Measurements from ENCODE around the gene CCKAR.
"Not testable (repeated sequence)": the region's sequence is repeated elsewhere in the genome, so short reads cannot be mapped to it uniquely, and the experiment has no call there.

CCKAR gene

GRCh38 chr4:26490111-26490959 lies at the start of gene CCKAR:
TSS of gene CCKAR (minus strand) at chr4:26490484. CDS start at chr4:26490267, 217 bp downstream.
- no peak for DNase-seq (ENCODE audit: low read depth)

GRCh38 chr4:26533685-26534084 lies 43.4 kb upstream of the CCKAR start:
- DNase-seq (ENCODE audit: low read depth) = no peak

GRCh38 chr4:26531491-26532116 lies 41.3 kb upstream of the CCKAR start:
- no peak for DNase-seq (ENCODE audit: low read depth)

- DNase-seq (ENCODE audit: low read depth) = no peak
Measured at GRCh38 chr4:26530099-26530498, 39.8 kb upstream of the CCKAR start.

- no peak for DNase-seq (ENCODE audit: low read depth)
Measured at GRCh38 chr4:26529479-26529878, 39.2 kb upstream of the CCKAR start.

- DNase-seq (ENCODE audit: low read depth) = no peak
Measured at GRCh38 chr4:26525771-26526150, 35.5 kb upstream of the CCKAR start.

- no peak for DNase-seq (ENCODE audit: low read depth)
Measured at GRCh38 chr4:26525136-26525770, 35.0 kb upstream of the CCKAR start.

- DNase-seq (ENCODE audit: low read depth) = no peak
Measured at GRCh38 chr4:26524011-26524410, 33.7 kb upstream of the CCKAR start.

GRCh38 chr4:26522478-26522877 lies 32.2 kb upstream of the CCKAR start:
- DNase-seq (ENCODE audit: low read depth) = no peak

- DNase-seq (ENCODE audit: low read depth) = no peak
Measured at GRCh38 chr4:26520728-26521450, 30.6 kb upstream of the CCKAR start.

GRCh38 chr4:26515936-26516335 lies 25.7 kb upstream of the CCKAR start:
- DNase-seq (ENCODE audit: low read depth) = no peak

- no peak for DNase-seq (ENCODE audit: low read depth)
Measured at GRCh38 chr4:26510334-26510964, 20.2 kb upstream of the CCKAR start.

- DNase-seq (ENCODE audit: low read depth) = no peak
Measured at GRCh38 chr4:26509681-26510333, 19.5 kb upstream of the CCKAR start.

GRCh38 chr4:26507286-26507685 lies 17.0 kb upstream of the CCKAR start:
- no peak for DNase-seq (ENCODE audit: low read depth)

- DNase-seq (ENCODE audit: low read depth) = no peak
Measured at GRCh38 chr4:26503844-26504243, 13.6 kb upstream of the CCKAR start.

GRCh38 chr4:26503427-26503826 lies 13.1 kb upstream of the CCKAR start:
- no peak for DNase-seq (ENCODE audit: low read depth)

- not testable (repeated sequence) for DNase-seq (ENCODE audit: low read depth)
Measured at GRCh38 chr4:26500565-26500999, 10.3 kb upstream of the CCKAR start.

GRCh38 chr4:26496207-26496783 lies 6.0 kb upstream of the CCKAR start:
- no peak for DNase-seq (ENCODE audit: low read depth)

GRCh38 chr4:26493461-26493860 lies 3.2 kb upstream of the CCKAR start:
- DNase-seq (ENCODE audit: low read depth) = no peak

GRCh38 chr4:26491449-26492170 lies 1.3 kb upstream of the CCKAR start:
- no peak for DNase-seq (ENCODE audit: low read depth)

All from activated T-helper 9 cell treated with anti-CD3 and anti-CD28 coated beads, Interleukin-2, amount 50 U/mL, for 16 hours (primary cell).